NK-92 (cell line): ENCODE data around the gene KRTAP19-6.
"Not testable (repeated sequence)": the region's sequence is repeated elsewhere in the genome, so short reads cannot be mapped to it uniquely, and the experiment has no call there.

Experiments used
- DNase-seq: peaks from one replicate; lab custom pipeline; 2025; ENCODE audit not compliant: unreplicated experiment; lab: John Stamatoyannopoulos, UW

The KRTAP19-6 gene

DNA sequence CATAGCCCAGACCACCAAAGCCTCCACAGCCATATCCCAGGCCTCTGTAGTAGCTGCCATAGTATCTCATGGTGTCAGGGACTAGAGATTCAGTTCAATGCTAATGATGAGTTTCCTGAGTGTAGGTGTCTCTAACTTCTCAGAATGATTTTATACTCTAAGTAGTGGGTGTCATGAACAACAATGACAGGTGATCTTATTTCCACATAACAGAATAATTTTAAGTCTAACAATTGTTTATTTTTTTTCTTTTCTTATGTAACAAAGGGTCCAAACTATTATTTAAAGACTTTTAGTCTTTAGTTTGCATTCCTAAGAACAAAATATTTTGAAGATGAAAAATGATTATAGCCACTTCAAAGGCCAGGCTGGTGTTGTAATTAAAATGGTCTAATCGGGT lies at the start of gene KRTAP19-6:
TSS of gene KRTAP19-6 (minus strand) at position 101 of the 400 bp plus-strand sequence. CDS start at position 70, 31 bp downstream.
- no peak for DNase-seq

GRCh38 chr21:30590297-30590696 lies 48.6 kb upstream of the KRTAP19-6 start, which contains the start of gene KRTAP22-2:
TSS of gene KRTAP22-2 (minus strand) at chr21:30590397.
- DNase-seq: no peak

GRCh38 chr21:30582870-30583269 lies 41.2 kb upstream of the KRTAP19-6 start:
- no peak for DNase-seq

GRCh38 chr21:30580132-30580531 lies 38.5 kb upstream of the KRTAP19-6 start:
- DNase-seq: no peak

- DNase-seq: no peak
These were observed 37.7 kb upstream of the KRTAP19-6 start for GRCh38 chr21:30579346-30579745.

DNA sequence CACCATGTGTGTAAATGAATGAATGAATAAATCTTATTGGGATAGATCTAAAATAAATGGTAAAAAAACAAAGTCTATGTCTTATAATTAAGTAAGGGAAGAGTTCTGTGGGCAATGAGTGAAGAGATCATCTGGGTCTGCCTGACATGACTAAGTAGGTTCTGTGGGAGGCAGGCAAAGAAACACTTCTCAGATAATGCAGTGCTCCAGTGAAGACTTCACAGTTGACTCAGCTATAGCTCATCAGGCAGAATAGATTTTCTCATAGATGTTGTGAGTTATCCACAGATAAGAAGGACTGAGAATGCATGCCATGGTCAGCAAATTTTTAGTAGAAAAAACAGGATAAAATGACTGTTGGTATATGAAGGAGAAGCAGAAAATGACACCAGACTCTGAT lies 36.1 kb upstream of the KRTAP19-6 start:
- no peak for DNase-seq

DNA sequence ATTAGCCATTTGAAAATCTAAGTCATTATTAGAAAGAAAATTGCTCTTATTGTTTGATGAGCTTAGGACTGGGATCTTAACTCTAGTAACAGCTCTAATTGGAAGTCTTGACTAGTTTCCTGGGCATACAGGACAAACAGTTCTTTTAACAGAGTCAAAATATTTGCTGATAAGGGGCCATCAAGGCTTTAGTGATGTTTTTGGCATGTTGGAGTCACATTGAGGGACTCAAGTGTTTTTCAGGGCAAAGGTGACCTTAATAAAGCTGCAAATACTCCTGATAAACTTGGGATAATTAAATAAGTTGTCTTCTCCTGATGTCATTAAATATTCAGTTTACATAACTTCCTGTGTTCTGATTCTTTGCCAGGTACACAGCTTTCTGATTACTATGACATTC lies 26.0 kb upstream of the KRTAP19-6 start:
- no peak for DNase-seq

DNA sequence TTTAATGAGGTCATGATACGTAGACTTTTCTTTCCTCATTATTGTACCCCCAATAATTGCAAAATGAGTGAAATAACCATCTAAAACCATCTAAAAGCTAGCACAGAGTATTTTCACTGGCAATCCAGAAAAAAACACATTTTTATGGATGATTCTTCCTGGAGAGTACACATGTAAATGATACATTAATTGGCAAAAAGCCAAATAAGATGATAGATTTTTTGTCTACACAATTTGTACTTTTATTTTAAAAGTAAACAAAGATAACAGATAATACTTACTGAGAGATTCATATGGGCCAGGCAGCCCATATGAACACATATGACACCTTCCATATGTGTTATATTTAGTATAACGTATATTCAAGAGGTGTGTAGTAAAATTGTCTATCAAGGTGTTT lies 22.0 kb upstream of the KRTAP19-6 start:
- no peak for DNase-seq

DNA sequence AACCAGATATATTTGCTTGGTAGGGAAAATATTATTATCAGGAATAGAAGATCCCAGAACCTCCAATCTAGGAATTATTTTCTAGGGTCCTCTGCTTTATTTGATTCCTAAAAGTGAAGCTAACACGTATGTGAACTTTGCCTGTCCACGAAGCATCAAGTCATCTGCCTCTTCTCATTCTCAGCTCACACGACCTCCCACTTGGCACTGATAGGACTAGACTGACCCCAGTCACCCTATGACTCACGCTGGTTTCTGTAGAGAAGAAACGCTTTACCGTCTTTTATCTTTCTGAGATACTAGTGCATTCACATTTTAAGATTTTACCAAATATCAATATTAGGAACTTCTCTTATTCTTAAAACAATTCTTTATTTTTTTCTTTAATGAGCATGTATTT lies 21.4 kb upstream of the KRTAP19-6 start:
- no peak for DNase-seq

- no peak for DNase-seq
These were observed 20.3 kb upstream of the KRTAP19-6 start for GRCh38 chr21:30561957-30562356.

DNA sequence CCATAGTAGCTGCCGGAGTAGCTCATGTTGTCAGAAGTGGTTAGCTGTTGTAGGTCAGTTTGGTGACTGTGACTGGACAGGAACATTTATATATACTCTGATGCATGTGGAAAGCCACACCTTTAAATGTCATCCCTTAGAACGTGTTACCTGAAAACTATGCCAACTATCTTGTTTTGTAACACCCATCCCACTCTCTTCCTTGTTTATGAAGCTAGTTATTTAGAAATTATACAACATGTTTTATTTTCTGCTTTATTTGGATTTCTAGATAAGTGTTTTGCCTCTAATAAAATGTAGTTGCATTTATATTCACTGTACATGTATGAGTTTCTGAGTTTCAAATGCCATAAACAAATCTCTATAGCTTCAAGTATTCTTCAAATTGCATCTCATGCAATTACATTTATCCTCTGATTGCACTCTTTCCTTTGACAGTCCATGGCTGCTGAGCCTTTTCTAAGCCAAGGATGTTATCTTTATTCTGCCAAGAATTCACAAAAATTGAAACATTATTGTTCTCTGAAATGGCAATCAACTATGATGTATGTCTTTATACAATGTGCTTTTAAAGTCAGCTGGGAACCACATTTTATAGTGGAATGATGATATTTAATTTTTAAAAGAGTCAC lies 19.7 kb upstream of the KRTAP19-6 start, which contains the start of gene KRTAP19-7:
TSS of gene KRTAP19-7 (minus strand) at position 51 of the 632 bp plus-strand sequence. CDS start at position 26, 25 bp downstream.
- no peak for DNase-seq

- no peak for DNase-seq
These were observed 13.4 kb upstream of the KRTAP19-6 start for GRCh38 chr21:30555095-30555494.

- DNase-seq: no peak
These were observed 11.1 kb upstream of the KRTAP19-6 start for GRCh38 chr21:30552782-30553181.

DNA sequence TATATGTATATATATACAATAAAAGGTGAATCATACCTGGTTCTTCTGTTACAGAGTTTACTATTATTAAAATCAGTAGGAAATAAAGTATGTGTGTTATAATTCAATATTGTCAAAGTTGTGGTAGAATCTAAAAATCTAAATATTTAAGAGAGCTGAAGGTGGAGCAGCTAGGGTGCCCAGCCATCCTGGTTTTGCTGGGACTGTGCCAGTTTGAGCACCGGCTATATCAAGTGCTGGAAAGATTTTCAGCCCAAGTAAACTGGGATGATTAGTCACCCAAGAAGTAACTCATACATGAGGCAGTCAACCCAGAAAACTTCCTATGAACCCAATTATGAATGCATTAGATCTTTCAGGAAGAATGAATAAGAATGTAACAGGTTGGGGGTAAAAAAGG lies 22.8 kb downstream of the KRTAP19-6 start:
- DNase-seq: no peak

DNA sequence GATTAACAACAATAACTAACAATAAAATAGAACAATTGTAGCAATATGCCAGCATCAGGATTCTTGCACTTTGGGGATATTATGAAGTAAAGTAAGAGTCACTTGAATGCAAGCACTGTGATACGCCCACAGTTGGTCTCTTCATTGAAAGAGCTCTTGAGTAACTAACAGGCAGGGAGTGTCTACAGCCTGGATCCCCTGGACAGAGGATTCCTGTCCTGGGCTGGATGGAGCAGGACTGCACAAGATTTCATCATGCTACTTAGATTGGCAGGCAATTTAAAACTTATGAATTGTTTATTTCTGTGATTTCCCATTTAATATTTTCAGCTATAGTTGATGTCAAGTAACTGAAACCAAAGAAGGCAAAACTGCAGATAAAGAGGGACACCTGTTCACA lies 26.0 kb downstream of the KRTAP19-6 start:
- DNase-seq: no peak

DNA sequence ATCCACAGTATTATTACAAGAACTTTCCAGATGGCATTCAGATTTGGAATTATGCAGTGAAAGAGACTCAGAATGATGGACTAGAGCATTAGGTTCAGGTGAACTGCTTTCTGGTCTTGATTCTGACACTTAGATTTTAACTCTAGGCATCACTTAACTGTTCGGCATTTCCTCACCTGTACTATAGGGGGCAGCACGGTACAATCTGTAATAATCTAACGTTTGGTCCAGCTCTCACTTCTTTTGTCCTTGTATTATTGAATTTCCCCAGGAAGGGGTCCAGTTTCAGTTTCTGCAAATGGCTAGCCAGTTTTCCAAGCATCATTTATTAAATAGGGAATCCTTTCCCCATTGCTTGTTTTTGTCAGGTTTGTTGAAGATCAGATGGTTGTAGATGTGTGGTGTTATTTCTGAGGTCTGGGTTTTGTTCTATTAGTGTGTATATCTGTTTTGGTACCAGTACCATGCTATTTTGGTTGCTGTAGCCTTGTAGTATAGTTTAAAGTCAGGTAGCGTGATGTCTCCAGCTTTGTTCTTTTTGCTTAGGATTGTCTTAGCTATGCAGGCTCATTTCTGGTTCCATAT lies 36.0 kb downstream of the KRTAP19-6 start:
- not testable (repeated sequence) for DNase-seq

DNA sequence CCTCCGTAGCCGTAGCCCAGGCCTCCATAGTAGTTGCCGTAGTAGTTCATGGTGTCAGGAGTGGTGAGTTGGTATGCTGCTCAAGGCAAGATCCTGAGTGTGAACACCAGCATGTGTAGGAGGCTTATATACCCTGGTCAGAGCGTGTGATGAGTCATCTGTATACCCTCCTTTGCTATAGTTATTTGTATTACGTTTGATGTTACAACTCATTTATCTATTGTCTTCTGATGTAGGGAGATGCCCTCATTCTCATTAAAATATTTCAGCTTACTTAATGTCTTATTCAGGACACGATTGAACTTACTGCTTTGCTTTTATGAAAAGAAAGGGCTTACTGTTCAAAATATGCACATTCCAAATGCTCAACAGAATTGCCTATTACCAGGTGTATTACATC lies 39.6 kb downstream of the KRTAP19-6 start, which contains the start of gene KRTAP19-5:
TSS of gene KRTAP19-5 (minus strand) at position 101 of the 400 bp plus-strand sequence. CDS start at position 50, 51 bp downstream.
- no peak for DNase-seq

GRCh38 chr21:30497065-30497464 lies 44.6 kb downstream of the KRTAP19-6 start, which contains the start of gene KRTAP19-4:
TSS of gene KRTAP19-4 (minus strand) at chr21:30497165. CDS start at chr21:30497110, 55 bp downstream.
- DNase-seq: no peak

- no peak for DNase-seq
These were observed 49.7 kb downstream of the KRTAP19-6 start, which contains the start of gene KRTAP19-3 for GRCh38 chr21:30491963-30492428. TSS of gene KRTAP19-3 (minus strand) at chr21:30492013. CDS start at chr21:30491957, 56 bp downstream.
